Fibroblast of lung (primary cell): ENCODE measurements around the gene HTRA3.

ENCODE experiments used
- CTCF ChIP-seq, 2 donors: IDR thresholded peaks in 1 of 2; conservative IDR thresholded peaks in 1 of 2; 1 replicate in 1 of 2; 2 replicates in 1 of 2; pipeline ENCODE4 v1.5.1; 2011 to 2012; ENCODE audit warnings: low read length in 2 of 2, control low read depth in 1 of 2, inconsistent platforms in 1 of 2, low read depth in 1 of 2, mild to moderate bottlenecking in 1 of 2
- EZH2 ChIP-seq: IDR thresholded peaks from 2 replicates; pipeline ENCODE4 v1.5.1; 2012; ENCODE audit warnings: low read length, control low read depth, mild to moderate bottlenecking; ENCODE audit errors: missing control alignments

DNA sequence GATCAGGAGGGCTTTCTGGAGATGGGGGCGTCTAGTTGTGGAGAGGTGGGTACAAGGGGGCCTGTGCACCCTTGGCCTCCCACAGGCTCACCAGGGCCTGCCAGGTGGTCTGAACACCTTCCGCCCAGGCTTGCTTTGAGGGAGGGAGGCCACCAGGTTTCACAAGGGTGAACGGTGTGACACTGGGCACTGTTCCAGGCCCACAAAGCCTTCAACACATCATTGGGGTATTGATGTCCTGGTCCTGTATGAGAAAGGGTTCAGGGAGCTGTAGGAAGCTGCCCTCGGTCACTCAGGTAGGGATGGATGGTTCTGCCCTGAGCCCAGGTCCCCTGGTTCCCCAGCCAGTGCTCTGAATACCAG is 6.0 kb downstream of the HTRA3 start:
- TF ChIP-seq CTCF (conservative IDR thresholded peaks at IDR 0.05 in 1 of 2, IDR thresholded peaks at IDR 0.05 in 1 of 2; ENCODE audit: low read depth in 1 of 2, low read length in 2 of 2) (no peak), EZH2 (no peak)
